GM19468 (cell line): ENCODE measurements around the gene THBS4.

Experiments
- ATAC-seq: cut with Tn5 transposase; IDR thresholded peaks from one replicate; pipeline ENCODE4 v1.9.1; 2021; ENCODE audit warnings: mild to moderate bottlenecking, moderate library complexity, moderate number of reproducible peaks; ENCODE audit not compliant: unreplicated experiment; ENCODE audit errors: extremely low read depth

Gene THBS4

GRCh38 chr5:80042330-80042729 lies 7.2 kb downstream of the THBS4 start:
- no peak for ATAC-seq

DNA sequence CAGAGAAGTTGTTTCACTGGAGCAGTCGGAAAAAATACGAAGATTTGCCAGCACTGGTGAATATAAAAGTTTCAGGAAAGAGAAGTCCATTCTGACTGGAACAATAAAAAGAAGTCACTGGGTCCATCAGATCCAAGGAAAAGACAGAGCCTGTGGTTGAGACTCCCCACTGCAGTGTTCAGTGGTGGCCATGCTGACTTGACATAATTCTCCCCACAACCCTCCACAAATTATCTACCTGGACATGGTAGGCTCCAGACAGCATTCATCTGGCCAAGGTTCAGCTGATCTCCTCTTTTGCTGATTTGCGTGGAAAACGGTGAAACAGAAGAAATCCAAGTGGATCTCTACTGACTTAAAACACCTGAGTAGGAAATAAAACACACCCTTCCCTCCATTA lies 8.0 kb downstream of the THBS4 start:
- ATAC-seq = no peak

DNA sequence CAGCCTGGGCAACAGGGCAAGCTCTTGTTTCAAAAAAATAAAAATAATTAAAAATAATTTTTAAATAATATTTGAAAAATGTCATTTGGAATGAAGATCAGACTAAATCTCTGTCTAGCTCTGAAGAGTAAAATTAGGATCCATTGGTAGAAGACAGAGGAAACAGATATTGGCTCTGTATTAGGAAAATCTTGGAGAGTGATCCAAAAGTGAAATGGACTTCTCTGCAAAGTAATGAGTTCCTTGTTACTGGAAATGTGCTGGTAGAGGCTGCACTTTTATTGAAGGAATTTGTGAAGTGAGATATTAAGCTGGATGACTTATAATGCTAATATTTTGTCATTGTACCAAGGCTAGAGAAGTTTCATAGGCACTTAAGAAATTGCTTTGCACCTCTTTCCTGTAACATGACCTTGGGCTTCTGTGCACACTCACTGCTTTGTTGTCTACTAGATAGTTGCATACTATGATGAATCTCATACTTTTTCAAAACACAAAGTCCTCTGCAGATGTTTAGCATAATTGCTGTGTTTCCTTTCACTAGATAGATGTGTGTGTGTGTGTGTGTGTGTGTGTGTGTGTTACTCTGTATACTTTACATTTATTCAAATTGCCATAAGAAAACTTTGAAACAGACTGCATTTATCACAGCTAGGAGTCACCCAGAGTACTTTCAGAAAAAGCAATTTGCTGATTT lies 13.1 kb downstream of the THBS4 start:
- ATAC-seq = no peak

DNA sequence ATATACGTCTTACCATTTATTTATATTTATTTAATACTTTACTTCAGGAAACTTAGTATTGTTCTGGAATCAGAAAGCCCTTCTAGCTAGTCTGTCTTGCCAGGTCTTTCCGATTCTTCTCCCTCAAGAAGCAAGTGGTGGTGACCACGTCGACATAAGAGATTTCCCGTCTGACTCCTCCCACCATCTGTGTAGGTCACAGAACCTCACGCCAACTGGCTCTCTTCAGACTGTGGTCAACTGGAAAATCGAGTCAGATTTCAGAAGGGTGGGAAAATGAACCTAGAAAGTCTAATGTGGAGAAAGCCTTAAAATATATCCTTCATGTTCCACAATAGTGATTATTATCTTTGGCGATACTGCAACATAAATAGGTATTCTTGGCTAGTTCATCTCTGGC lies 17.3 kb downstream of the THBS4 start:
- ATAC-seq = no peak

DNA sequence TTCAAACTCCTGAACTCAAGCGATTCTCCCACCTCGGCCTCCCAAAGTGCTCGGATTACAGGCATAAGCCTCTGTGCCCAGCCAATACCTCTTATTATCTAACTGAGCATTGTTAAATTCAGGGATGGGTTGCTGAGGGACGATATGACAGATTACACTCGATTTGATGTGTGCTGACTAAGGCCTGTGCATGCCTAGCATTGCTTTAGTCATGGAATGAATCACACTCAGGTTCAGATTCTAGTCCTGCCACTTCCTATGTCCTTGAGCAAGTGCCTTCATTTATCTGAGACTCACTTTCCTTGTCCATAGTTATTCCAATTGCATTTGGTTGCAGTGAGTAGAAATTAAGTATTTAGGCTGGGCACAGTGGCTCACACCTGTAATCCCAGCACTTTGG lies 19.5 kb downstream of the THBS4 start:
- ATAC-seq = no peak

- no peak for ATAC-seq
These were observed 20.5 kb downstream of the THBS4 start for GRCh38 chr5:80055491-80056170.

- no peak for ATAC-seq
These were observed 22.0 kb downstream of the THBS4 start for GRCh38 chr5:80057099-80057498.

DNA sequence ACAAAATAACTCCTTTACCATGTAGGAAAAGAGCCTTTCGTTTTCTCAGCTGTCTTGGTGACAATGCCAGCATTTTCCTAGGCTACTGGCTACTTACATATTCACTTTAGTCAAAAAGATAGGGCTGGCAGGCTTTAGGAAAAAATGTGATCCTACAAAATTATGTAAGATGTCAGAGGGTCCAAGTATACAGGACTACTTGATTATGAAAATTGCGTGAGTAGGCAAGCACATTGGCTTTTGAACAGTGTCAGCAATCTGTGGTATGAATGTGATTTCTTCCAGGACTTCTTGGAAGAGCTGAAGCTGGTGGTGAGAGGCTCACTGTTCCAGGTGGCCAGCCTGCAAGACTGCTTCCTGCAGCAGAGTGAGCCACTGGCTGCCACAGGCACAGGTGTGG lies 22.8 kb downstream of the THBS4 start:
- no peak for ATAC-seq

- ATAC-seq = no peak
These were observed 24.3 kb downstream of the THBS4 start for GRCh38 chr5:80059354-80059980.

DNA sequence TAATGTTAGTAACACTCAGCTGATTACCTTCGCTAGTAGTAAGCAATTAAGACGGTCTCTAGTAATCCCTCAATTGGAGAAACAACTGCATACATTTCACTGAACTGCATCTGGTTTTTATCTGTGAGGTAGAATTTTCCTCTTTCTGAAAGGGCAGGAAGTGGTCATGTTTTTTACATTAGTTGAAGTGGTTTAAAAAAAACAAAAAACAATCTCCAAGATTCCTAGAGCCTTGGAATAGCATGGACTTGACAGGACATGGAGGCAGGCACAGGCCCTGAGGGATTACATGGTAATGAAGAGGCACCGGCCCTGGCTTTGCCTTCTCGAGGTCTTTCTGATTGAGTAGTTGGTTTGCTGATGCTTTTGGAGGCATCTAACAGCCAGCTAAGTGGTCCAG lies 25.8 kb downstream of the THBS4 start:
- no peak for ATAC-seq

DNA sequence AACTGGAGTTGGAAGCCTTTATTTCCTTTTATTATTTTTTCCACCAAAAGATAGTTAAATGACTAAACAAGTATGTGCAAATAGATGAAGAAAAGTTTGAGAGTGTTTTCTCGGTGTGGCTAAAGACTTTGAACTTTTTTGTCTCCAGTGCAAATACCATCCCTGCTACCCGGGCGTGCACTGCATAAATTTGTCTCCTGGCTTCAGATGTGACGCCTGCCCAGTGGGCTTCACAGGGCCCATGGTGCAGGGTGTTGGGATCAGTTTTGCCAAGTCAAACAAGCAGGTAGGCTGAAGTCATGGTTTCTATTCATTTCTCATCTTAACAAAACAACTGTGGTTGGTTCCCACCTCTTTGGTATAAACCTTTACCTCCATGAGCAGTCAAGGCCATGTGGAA lies 26.4 kb downstream of the THBS4 start:
- no peak for ATAC-seq

DNA sequence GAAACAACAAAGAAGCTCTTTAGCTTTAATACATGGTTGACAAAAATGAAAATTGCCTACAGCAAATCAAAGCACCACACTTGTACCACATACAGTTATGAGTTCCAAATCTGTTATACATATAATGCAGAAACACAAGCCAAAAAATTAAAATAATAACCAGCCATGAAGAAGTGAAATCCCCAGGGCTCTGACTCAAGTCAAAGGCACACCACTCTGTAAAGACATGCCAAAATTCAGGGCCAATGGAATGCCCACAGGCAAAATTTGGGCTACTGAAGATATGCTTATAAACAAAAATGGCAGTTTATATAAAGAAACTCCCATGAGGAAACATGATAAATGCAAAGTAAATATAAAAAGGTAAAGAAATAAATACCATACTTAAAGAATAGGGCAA lies 29.0 kb downstream of the THBS4 start:
- ATAC-seq = no peak

DNA sequence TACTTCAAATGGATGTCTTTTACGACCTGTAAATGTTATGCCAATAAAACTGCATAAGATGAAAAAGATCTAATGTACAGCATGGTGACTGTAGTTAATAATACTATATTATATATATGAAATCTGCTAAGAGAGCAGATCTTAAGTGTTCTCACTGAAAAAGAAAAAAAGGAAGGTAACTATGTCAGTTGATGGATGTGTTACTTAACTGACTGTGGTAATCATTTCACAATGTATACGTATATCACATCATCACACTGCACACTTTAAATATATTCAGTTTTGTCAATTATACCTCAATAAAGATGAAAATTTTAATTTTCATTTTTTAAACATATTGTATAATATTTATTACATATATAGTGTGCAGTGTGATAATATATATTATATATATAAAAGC lies 31.9 kb downstream of the THBS4 start:
- ATAC-seq = no peak

DNA sequence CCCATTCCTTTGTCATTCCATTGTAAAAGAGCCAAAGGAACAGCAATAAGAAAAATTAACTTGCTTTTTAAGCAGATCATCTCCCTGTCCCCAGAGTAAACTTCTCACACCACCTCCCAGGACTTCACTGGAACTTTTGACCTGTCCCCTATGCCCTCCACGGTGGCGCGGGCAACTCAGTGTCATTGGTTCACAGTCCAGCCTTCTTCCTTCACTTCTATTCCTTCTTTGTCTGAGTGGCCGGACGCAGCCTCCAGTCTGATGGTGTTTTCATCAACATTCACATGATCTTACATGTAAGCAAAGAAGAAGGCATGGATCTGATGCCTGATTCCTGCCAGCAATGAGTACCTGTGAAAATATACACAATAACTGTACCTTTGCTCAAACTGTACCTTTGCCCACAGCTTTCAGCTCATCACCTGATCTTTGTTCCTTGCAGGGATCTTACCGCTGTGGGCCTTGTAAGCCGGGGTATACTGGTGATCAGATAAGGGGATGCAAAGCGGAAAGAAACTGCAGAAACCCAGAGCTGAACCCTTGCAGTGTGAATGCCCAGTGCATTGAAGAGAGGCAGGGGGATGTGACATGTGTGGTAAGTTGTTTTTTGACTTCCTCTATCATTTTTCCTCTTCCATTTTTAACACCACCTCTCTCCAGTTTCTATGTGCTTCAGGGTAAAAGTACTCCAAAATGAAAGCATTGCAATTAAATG lies 32.5 kb downstream of the THBS4 start:
- no peak for ATAC-seq

GRCh38 chr5:80068246-80068636 lies 33.1 kb downstream of the THBS4 start:
- no peak for ATAC-seq

- no peak for ATAC-seq
These were observed 33.6 kb downstream of the THBS4 start for GRCh38 chr5:80068775-80069174.

DNA sequence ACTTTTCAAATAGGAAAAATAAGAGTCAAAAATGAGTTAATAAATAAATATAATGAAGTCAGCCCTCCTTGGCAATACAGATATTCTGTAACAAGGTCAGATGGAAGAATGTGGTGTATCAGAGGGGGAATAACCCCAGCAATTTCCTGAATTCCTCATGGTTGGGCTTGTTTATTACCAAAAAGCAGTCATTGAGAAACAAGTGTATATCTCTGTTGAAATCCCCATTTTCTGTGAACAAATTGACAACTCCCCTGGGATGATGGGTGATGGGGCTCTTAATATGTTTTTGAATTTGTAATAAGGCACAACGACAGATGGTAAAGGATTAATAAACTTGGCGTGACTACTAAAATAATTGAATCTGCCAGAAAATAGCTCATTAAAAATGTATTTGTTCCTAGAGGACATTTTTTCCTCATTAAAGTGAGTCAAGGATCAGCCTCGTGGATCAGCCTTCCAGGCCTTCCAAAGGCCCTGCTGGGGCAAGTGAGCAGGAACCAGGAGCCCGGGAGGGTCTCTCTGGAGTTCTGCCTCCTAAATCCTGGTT lies 34.2 kb downstream of the THBS4 start:
- ATAC-seq = no peak

- ATAC-seq = no peak
These were observed 34.8 kb downstream of the THBS4 start for GRCh38 chr5:80069918-80070318.

GRCh38 chr5:80070338-80071056 lies 35.3 kb downstream of the THBS4 start:
- ATAC-seq = no peak

GRCh38 chr5:80071510-80072021 lies 36.4 kb downstream of the THBS4 start:
- no peak for ATAC-seq
